K562 (cell line): ENCODE results near the gene SLC10A3. TPM values are rescaled to one million over a fixed set of nuclear protein-coding genes. Genes with fewer than 3 reads are reported as not detected.

Experiments
- ATAC-seq: fragments of 200-7000 bp; cut with Tn5 transposase; 3 replicates; pipeline ENCODE4 v1.9.1; 2020; ENCODE audit warnings: moderate library complexity
- BruUV-seq: library from RNA; stranded (reverse); fragments of 400-500 nt; replicated peaks from 2 replicates; lab custom pipeline; 2021; lab: Mats Ljungman, UMichigan
- CTCF ChIA-PET: fragments of 300-600 bp; formaldehyde crosslinking; extraction: SDS; loops from one replicate; lab custom pipeline; 2021; ENCODE audit warnings: low intra/inter-chr PET ratio; lab: Yijun Ruan, JAX
- POLR2A ChIA-PET: fragments of 300-600, 350-650 bp; sonication (Branson Sonifier 250); formaldehyde crosslinking; extraction: SDS; loops from one replicate; lab custom pipeline; 2021; ENCODE audit warnings: antibody characterized with exemption, inconsistent platforms; lab: Yijun Ruan, JAX
- DNase-seq, 4 experiments: peaks; one replicate each; pipeline versions ENCODE4 v3.0.0 to v3.0.0-alpha.2; 2011 to 2018; ENCODE audit warnings: low spot score in 3 of 4, mixed read lengths in 3 of 4; ENCODE audit errors: extremely low read depth in 1 of 4
- FAIRE-seq: peaks from 2 replicates; lab custom pipeline; 2011; peaks lifted over from hg19 to GRCh38; lab: Jason Lieb, UNC
- H2AFZ ChIP-seq: 2 replicates; pipeline ENCODE4 v1.6.0; 2011; ENCODE audit warnings: low read depth, low read length, control low read depth, inconsistent platforms
- H3K27ac ChIP-seq: fragments of 200-600 bp; 3 replicates; pipeline ENCODE4 v1.8.0; 2011; ENCODE audit warnings: low read depth, mild to moderate bottlenecking, control low read depth, inconsistent platforms, low read length, moderate library complexity, mixed read lengths; ENCODE audit errors: extremely low read depth
- H3K27me3 ChIP-seq, 2 experiments: fragments of 300-600 bp in 1 of 2; 2 replicates in 1 of 2; 3 replicates in 1 of 2; pipeline versions ENCODE4 v1.6.0 to v1.8.0; 2011; ENCODE audit warnings: inconsistent platforms in 2 of 2, low read length in 2 of 2, mild to moderate bottlenecking in 1 of 2, mixed read lengths in 1 of 2, moderate library complexity in 1 of 2; ENCODE audit not compliant: control insufficient read depth in 2 of 2, insufficient read depth in 2 of 2
- H3K36me3 ChIP-seq: fragments of 300-600 bp; 3 replicates; pipeline ENCODE4 v1.8.0; 2011; ENCODE audit warnings: mild to moderate bottlenecking, low read length, inconsistent platforms; ENCODE audit not compliant: control insufficient read depth, insufficient read depth
- H3K4me1 ChIP-seq, 2 experiments: fragments of 200-600 bp in 1 of 2; replicated peaks in 1 of 2; 2 replicates in 1 of 2; 3 replicates in 1 of 2; pipeline versions ENCODE4 v1.5.1 to v1.8.0; 2011; ENCODE audit warnings: inconsistent platforms in 2 of 2, low read length in 2 of 2, mild to moderate bottlenecking in 1 of 2, mixed read lengths in 1 of 2, moderate library complexity in 1 of 2; ENCODE audit not compliant: control insufficient read depth in 2 of 2, insufficient read depth in 2 of 2
- H3K4me2 ChIP-seq: 2 replicates; pipeline ENCODE4 v1.6.1; 2011; ENCODE audit warnings: low read length, control low read depth, inconsistent platforms, mixed read lengths; ENCODE audit not compliant: insufficient read depth
- H3K4me3 ChIP-seq: fragments of 200-600 bp; sonication (generic), shearing (Covaris generic); 2 replicates; pipeline ENCODE4 v1.5.1; 2016; ENCODE audit warnings: control low read depth, inconsistent platforms
- H3K79me2 ChIP-seq: fragments of 200-600 bp; 3 replicates; pipeline ENCODE4 v1.8.0; 2011; ENCODE audit warnings: low read length, inconsistent platforms; ENCODE audit not compliant: control insufficient read depth, insufficient read depth
- H3K9ac ChIP-seq, 2 experiments: 2 replicates each; pipeline versions ENCODE4 v1.6.0 to v1.6.1; 2011; ENCODE audit warnings: low read depth in 2 of 2, low read length in 2 of 2, control low read depth in 1 of 2, inconsistent platforms in 1 of 2, mild to moderate bottlenecking in 1 of 2, mixed read lengths in 1 of 2; ENCODE audit not compliant: insufficient read depth in 1 of 2
- H3K9me1 ChIP-seq: one replicate; pipeline ENCODE4 v1.6.0; 2011; ENCODE audit warnings: inconsistent platforms, mild to moderate bottlenecking, low read length, moderate library complexity; ENCODE audit not compliant: control insufficient read depth, insufficient read depth
- H3K9me3 ChIP-seq: replicated peaks from 2 replicates; pipeline ENCODE4 v1.5.1; 2011; ENCODE audit warnings: low read depth, low read length, inconsistent platforms; ENCODE audit not compliant: control insufficient read depth, insufficient read depth
- H4K20me1 ChIP-seq: replicated peaks from 2 replicates; pipeline ENCODE4 v1.6.1; 2011; ENCODE audit warnings: low read length, inconsistent platforms, mixed read lengths; ENCODE audit not compliant: control insufficient read depth, insufficient read depth
- CHD1 ChIP-seq: fragments of 200-600 bp; sonication (generic); IDR thresholded peaks from one replicate; pipeline ENCODE4 v1.6.1; 2012; ENCODE audit warnings: mild to moderate bottlenecking, moderate library complexity, low read length, inconsistent platforms
- HLTF ChIP-seq: fragments of 450-650 bp; IDR thresholded peaks from 2 replicates; pipeline ENCODE4 v1.6.1; 2016
- JUN ChIP-seq, 2 experiments: sonication (generic) in 1 of 2; formaldehyde crosslinking in 1 of 2; IDR thresholded peaks; 2 replicates each; pipeline versions ENCODE4 v1.6.1 to v1.8.0; 2012 to 2022; ENCODE audit warnings: borderline replicate concordance in 2 of 2, mild to moderate bottlenecking in 2 of 2, improper control_type of control experiment in 1 of 2, low read depth in 1 of 2, low read length in 1 of 2, missing genetic modification reagents in 1 of 2
- L3MBTL2 ChIP-seq: fragments of 450-650 bp; IDR thresholded peaks from 2 replicates; pipeline ENCODE4 v1.6.1; 2016; ENCODE audit warnings: mild to moderate bottlenecking, moderate library complexity
- POLR2B ChIP-seq: fragments of 450-650 bp; IDR thresholded peaks from 2 replicates; pipeline ENCODE4 v1.6.1; 2018; ENCODE audit warnings: low read depth; ENCODE audit not compliant: partially characterized antibody
- POLR2G ChIP-seq: fragments of 200-400 bp; formaldehyde crosslinking; IDR thresholded peaks from 2 replicates; pipeline ENCODE4 v1.6.1; 2017; ENCODE audit warnings: low read depth, mild to moderate bottlenecking, antibody characterized with exemption, low read length, moderate library complexity
- SMARCB1 ChIP-seq: IDR thresholded peaks from 2 replicates; pipeline ENCODE4 v1.6.1; 2011; ENCODE audit warnings: improper control_type of control experiment, low read depth; ENCODE audit not compliant: insufficient read length
- ZNF212 ChIP-seq: fragments of 450-650 bp; formaldehyde crosslinking; IDR thresholded peaks from 2 replicates; pipeline ENCODE4 v1.4.0; 2020; ENCODE audit warnings: mild to moderate bottlenecking
- ZSCAN29 ChIP-seq: fragments of 450-650 bp; IDR thresholded peaks from 2 replicates; pipeline ENCODE4 v1.6.1; 2017
- WGBS: fragments of 100-300 bp; shearing (Covaris generic); methylation state at CpG from one replicate; pipeline ENCODE4 v1.1.6; 2016; ENCODE audit warnings: low coverage, mixed read lengths; ENCODE audit not compliant: insufficient coverage; ENCODE audit errors: missing lambda C conversion rate; 5-methylcytosine and 5-hydroxymethylcytosine counted together
- in situ Hi-C: fragments of 300-500 bp; cut with MboI; formaldehyde crosslinking; loops from 4 replicates; pipeline ENCODE4 v1.15.0; 2018; ENCODE audit warnings: inconsistent platforms, mixed read lengths
- intact Hi-C: fragments of 100-400 bp; cut with micrococcal nuclease; formaldehyde crosslinking; loops from 2 replicates; pipeline ENCODE4 v1.14.2; 2022
- polyA plus RNA-seq, 8 experiments: library from polyadenylated mRNA; depleted of rRNA in 4 of 8; stranded (reverse) in 5 of 8; unstranded in 3 of 8; fragments of >200 nt; fragmentation: Nextera tagmentation in 2 of 8; fragmentation: Illumina TruSeq in 1 of 8; extraction: Ambion mirVana in 2 of 8; extraction: Trizol in 1 of 8; gene quantifications; 2 replicates each; pipeline versions ENCODE4 v1.2.1 to v1.2.3, GENCODE V29; 2011 to 2014; ENCODE audit warnings: inconsistent platforms in 1 of 8, missing spikeins in 1 of 8
- total RNA-seq, 7 experiments: library from RNA; depleted of rRNA in 6 of 7; stranded (reverse); fragments of >200 nt in 6 of 7; fragmentation: Illumina TruSeq in 2 of 7; extraction: Trizol in 2 of 7; gene quantifications; 2 replicates each; pipeline versions ENCODE4 v1.2.1 to v1.2.3, GENCODE V29; 2011 to 2021; ENCODE audit warnings: low replicate concordance in 1 of 7
- TF ChIP-seq, protein P1 (sequence below): fragments of 450-650 bp; formaldehyde crosslinking; IDR thresholded peaks from 2 replicates; pipeline ENCODE4 v1.4.0; 2020; ENCODE audit warnings: mild to moderate bottlenecking, moderate library complexity
- TF ChIP-seq, protein P2 (sequence below): sonication (generic); formaldehyde crosslinking; IDR thresholded peaks from 2 replicates; pipeline ENCODE4 v1.8.1; 2022; ENCODE audit warnings: missing genetic modification reagents

The SLC10A3 gene
- total and polyA plus RNA-seq, 9 of the 15 experiments (the other 6 are each of a cell fraction or from before 2014, with no cell fraction given), result 5.2 to 30.6 (median 16.7) TPM

DNA sequence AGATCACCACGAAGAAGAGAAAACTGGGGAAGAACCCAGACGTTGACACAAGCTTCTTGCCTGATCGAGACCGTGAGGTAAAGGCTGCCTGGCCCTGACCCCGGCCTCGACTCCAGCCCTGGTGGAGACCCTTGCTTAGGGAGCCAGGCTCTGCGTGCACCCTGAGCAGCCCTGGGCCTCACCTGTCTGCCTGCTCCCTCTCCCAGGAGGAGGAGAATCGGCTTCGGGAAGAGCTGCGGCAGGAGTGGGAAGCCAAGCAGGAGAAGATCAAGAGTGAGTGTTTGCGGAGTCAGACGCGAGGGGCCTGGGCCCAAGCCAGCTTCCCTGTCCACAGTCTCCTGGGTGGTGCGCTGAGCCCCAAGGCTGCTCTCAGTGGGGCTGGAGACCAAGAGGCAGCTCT, 41.9 kb downstream of the SLC10A3 start:
- TF ChIP-seq ZNF212 (CRISPR knock-in tag), result no peak
- TF ChIP-seq ZSCAN29, result no peak
- no peak for TF ChIP-seq POLR2B
- no peak for TF ChIP-seq CHD1
- no peak for TF ChIP-seq L3MBTL2
- no peak overlapping the region for H3K4me2 ChIP-seq
- H3K9me1 ChIP-seq, result no peaks in the 10 kb centered on the region
- CTCF ChIA-PET, result no interaction called here
- POLR2A ChIA-PET, result interaction anchor here (0.6 to 0.9 kb wide), 3 partner anchors 9 to 51 kb away, joined by 3 read pairs; partner anchors contain the start of gene PLXNA3
- H3K9me3 ChIP-seq, result no peaks in the 10 kb centered on the region
- 100% methylated on average over 5 of the region's 14 CpGs for WGBS
- no peak overlapping the region for H3K27ac ChIP-seq
- ATAC-seq, result no peak
- no peaks in the 10 kb centered on the region for H4K20me1 ChIP-seq
- FAIRE-seq, result no peak
- no peak for DNase-seq
- in situ Hi-C loops (no loop called here), intact Hi-C loops (no loop called here)
- H2AFZ ChIP-seq, result no peak overlapping the region
- no peak overlapping the region for H3K4me3 ChIP-seq
- peaks cover 59% of the 10 kb centered on the region; the same call in 2 of the 3 replicates for H3K36me3 ChIP-seq
- peaks cover 7 to 36% of the 10 kb centered on the region in 2 experiments; a peak in 4 of 5 replicates for H3K4me1 ChIP-seq
- H3K9ac ChIP-seq, result no peak overlapping the region; a peak in 1 of 4 replicates
- H3K27me3 ChIP-seq, result no peaks in the 10 kb centered on the region
- peaks cover 18% of the 10 kb centered on the region for H3K79me2 ChIP-seq
- BruUV-seq, result no TSS peak

DNA sequence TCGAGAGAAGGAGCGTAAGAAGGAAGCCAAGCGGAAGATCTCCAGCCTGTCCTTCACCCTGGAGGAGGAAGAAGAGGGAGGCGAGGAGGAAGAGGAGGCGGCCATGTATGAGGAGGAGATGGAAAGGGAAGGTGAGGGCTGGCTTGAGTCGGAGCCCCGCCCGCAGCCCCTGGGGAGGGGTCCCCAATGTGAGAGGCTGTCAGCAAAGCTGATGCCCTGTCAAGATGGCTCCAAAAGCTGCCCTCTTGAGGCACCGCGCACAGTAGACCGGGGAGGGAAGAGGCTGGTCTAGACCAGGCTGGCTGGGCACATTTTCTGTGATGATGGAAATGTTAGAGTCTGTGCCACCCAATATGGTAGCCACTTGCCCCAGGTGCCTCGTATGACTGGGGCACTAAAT, 44.0 kb downstream of the SLC10A3 start:
- Histone ChIP-seq H3K27ac (no peak overlapping the region), H3K4me3 (no peak overlapping the region), H3K9ac (no peak overlapping the region), H3K36me3 (peaks cover 67% of the 10 kb centered on the region; the same call in 2 of the 3 replicates), H3K27me3 (no peaks in the 10 kb centered on the region), H3K79me2 (peaks cover 18% of the 10 kb centered on the region), H3K4me2 (no peak overlapping the region), H2AFZ (no peak overlapping the region), H3K4me1 (peaks cover 9 to 42% of the 10 kb centered on the region in 2 experiments; a peak in 4 of 5 replicates), H3K9me3 (no peaks in the 10 kb centered on the region), H4K20me1 (no peaks in the 10 kb centered on the region), H3K9me1 (no peaks in the 10 kb centered on the region)
- TF ChIP-seq POLR2G (0 out of 2 replicates have a peak, but pooled peaks have one; percentile 28), HLTF (no peak), JUN (IDR thresholded peaks at IDR 0.05; ENCODE audit: borderline replicate concordance, low read depth, low read length) (no peak), JUN (CRISPR knock-in tag; IDR thresholded peaks at IDR 0.05; ENCODE audit: borderline replicate concordance) (no peak), SMARCB1 (no peak)
- TF ChIP-seq, protein P1, sequence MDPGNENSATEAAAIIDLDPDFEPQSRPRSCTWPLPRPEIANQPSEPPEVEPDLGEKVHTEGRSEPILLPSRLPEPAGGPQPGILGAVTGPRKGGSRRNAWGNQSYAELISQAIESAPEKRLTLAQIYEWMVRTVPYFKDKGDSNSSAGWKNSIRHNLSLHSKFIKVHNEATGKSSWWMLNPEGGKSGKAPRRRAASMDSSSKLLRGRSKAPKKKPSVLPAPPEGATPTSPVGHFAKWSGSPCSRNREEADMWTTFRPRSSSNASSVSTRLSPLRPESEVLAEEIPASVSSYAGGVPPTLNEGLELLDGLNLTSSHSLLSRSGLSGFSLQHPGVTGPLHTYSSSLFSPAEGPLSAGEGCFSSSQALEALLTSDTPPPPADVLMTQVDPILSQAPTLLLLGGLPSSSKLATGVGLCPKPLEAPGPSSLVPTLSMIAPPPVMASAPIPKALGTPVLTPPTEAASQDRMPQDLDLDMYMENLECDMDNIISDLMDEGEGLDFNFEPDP (CRISPR knock-in tag), result no peak
- TF ChIP-seq, protein P2, sequence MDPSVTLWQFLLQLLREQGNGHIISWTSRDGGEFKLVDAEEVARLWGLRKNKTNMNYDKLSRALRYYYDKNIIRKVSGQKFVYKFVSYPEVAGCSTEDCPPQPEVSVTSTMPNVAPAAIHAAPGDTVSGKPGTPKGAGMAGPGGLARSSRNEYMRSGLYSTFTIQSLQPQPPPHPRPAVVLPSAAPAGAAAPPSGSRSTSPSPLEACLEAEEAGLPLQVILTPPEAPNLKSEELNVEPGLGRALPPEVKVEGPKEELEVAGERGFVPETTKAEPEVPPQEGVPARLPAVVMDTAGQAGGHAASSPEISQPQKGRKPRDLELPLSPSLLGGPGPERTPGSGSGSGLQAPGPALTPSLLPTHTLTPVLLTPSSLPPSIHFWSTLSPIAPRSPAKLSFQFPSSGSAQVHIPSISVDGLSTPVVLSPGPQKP (CRISPR knock-in tag), result no peak
- no TSS peak for BruUV-seq
- ChIA-PET CTCF (no interaction called here), POLR2A (interaction anchor here (0.8 to 1.2 kb wide), 2 partner anchors 9 to 47 kb away, joined by 3 read pairs; no protein-coding TSS in a partner anchor)
- 100% methylated on average over 3 of the region's 12 CpGs for WGBS
- in situ Hi-C loops, result no loop called here
- no peak for FAIRE-seq
- intact Hi-C loops, result no loop called here
- no peak for ATAC-seq
- no peak for DNase-seq
